HUES64 (cell line): ENCODE results near the gene RAB7A.
A peak's percentile ranks its signal among the peaks of the same experiment; 100 is the strongest.
"Not testable (repeated sequence)": the region's sequence is repeated elsewhere in the genome, so short reads cannot be mapped to it uniquely, and the experiment has no call there.

Source experiments
- H3K27ac ChIP-seq: 2 replicates; pipeline ENCODE4 v1.7.0; 2013; ENCODE audit warnings: low read depth, low read length, inconsistent platforms
- H3K27me3 ChIP-seq: 2 replicates; pipeline ENCODE4 v1.6.1; 2013; ENCODE audit warnings: mild to moderate bottlenecking, low read length; ENCODE audit not compliant: insufficient read depth
- H3K36me3 ChIP-seq: 2 replicates; pipeline ENCODE4 v1.6.1; 2013; ENCODE audit warnings: mild to moderate bottlenecking, low read length; ENCODE audit not compliant: insufficient read depth
- H3K4me1 ChIP-seq: 2 replicates; pipeline ENCODE4 v1.6.1; 2013; ENCODE audit warnings: mild to moderate bottlenecking, low read length, moderate library complexity; ENCODE audit not compliant: insufficient read depth
- H3K4me3 ChIP-seq: 2 replicates; pipeline ENCODE4 v1.5.1; 2013; ENCODE audit warnings: mild to moderate bottlenecking, low read length, moderate library complexity
- H3K9ac ChIP-seq: 2 replicates; pipeline ENCODE4 v1.6.1; 2013; ENCODE audit warnings: mild to moderate bottlenecking, low read depth, low read length
- H3K9me3 ChIP-seq: 2 replicates; pipeline ENCODE4 v1.6.1; 2013; ENCODE audit warnings: low read depth, low read length; ENCODE audit not compliant: insufficient read depth
- WGBS: fragments of 150-250, 120-280 bp; methylation state at CpG from one replicate; pipeline ENCODE4 v1.1.7; 2013; ENCODE audit warnings: missing lambda C conversion rate; 5-methylcytosine and 5-hydroxymethylcytosine counted together

RAB7A gene

DNA sequence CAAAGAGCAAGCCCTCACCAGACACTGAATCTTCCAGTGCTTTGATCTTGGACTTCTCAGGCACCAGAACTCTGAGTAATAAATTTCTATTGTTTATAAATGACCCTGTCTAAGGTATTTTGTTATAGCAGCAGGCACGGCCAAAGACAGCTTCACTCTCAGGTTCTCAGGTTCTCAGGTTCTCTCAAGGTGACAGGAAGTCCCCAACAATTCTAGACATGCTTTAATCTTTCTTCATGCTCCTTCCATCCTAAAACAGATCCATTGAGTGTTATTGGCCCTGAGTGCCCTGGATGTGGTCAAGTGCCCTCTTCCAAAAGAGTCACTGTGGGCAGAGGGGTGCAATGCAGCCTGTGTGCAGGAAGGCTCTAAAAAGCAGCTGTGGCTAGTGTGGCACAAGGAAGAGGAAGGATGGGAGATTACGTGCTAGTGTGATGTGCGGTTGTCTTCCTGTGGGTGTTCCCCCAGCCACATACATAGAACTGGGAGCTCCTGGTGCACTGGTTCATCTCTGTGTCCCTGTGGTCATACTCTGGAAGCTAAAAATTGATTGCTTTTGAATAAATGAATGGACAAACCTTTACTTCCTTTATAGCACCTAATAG lies 11.0 kb upstream of the RAB7A start:
- no peaks in the 10 kb centered on the region for H3K36me3 ChIP-seq

DNA sequence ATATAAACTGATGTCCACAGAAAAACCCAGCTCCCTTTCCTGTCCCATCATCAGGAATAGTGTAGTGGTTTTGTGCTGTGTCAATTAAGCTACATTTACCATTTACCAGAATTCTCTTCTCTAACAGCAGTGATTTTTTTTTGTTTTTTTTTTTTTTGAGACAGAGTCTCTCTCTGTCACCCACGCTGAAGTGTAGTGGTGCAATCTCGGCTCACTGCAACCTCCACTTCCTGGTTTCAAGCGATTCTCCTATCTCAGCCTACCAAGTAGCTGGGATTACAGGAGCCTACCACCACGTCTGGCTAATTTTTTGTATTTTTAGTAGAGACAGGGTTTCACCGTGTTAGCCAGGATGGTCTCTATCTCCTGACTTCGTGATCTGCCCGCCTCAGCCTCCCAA lies 7.1 kb upstream of the RAB7A start:
- 97% methylated on average over 7 of the region's 7 CpGs for WGBS
- not testable (repeated sequence) for H3K9ac ChIP-seq
- H3K4me1 ChIP-seq: peaks cover 25% of the 10 kb centered on the region

More for the DNA sequence above, 11.0 kb upstream of the RAB7A start:
- Histone ChIP-seq H3K27me3 (peaks cover 4% of the 10 kb centered on the region; the same call in 1 of the 2 replicates), H3K4me1 (peaks cover 14% of the 10 kb centered on the region), H3K9me3 (no peaks in the 10 kb centered on the region), H3K9ac (no peak overlapping the region), H3K4me3 (no peak overlapping the region), H3K27ac (no peak overlapping the region)
- 88% methylated on average over 3 of the region's 3 CpGs for WGBS

DNA sequence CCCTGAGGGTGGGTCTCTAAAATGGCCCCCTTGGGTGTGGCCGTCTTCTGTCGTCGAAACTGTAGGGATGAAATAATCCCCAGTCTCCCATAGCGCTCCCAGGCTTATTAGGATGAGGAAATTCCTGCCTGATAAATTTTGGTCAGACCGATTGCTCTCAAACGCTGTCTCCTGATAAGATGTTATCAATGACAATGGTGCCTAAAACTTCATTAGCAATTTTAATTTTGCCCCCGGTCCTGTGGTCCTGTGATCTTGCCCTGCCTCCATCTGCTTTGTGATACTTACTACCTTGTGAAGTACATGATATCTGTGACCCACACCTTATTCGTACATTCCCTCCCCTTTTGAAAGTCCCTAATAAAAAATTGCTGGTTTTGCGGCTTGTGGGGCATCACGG lies 5.1 kb upstream of the RAB7A start:
- Histone ChIP-seq H3K27ac (no peak overlapping the region), H3K9ac (no peak overlapping the region), H3K27me3 (peaks cover 5% of the 10 kb centered on the region; the same call in 1 of the 2 replicates), H3K4me1 (peaks cover 27% of the 10 kb centered on the region), H3K4me3 (peak overlapping the region; percentile 3; the same call in 1 of the 2 replicates), H3K36me3 (no peaks in the 10 kb centered on the region), H3K9me3 (no peaks in the 10 kb centered on the region)
- WGBS: 15% methylated on average over 10 of the region's 10 CpGs

More for the DNA sequence above, 7.1 kb upstream of the RAB7A start:
- H3K36me3 ChIP-seq, H3K4me3 ChIP-seq, H3K9me3 ChIP-seq, H3K27ac ChIP-seq, H3K27me3 ChIP-seq: not testable (repeated sequence)

DNA sequence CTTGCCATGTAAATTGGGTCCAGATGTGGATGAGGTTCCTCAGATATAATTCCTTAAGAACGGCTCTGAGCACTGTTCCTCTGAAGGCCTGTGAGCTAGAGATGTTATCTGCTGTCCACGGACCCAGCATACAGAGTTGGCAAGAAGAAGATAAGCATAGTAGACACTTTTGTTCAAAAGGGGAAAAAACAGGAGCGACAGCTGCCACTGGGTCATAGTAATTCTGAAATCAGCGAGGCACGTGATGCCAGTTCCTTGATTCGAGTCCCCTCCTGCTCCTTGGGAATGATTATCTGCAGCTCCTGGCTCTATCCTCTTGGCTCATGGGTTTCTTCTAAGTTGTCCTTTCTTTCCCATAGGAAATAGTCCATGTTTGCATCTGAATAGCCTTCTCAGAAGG lies 2.5 kb upstream of the RAB7A start:
- H3K4me3 ChIP-seq: no peak overlapping the region
- H3K36me3 ChIP-seq: no peaks in the 10 kb centered on the region
- no peak overlapping the region for H3K9ac ChIP-seq
- WGBS: 77% methylated on average over 6 of the region's 6 CpGs
- H3K9me3 ChIP-seq: no peaks in the 10 kb centered on the region
- peaks cover 5% of the 10 kb centered on the region; the same call in 1 of the 2 replicates for H3K27me3 ChIP-seq
- H3K4me1 ChIP-seq: peaks cover 39% of the 10 kb centered on the region
- no peak overlapping the region for H3K27ac ChIP-seq

DNA sequence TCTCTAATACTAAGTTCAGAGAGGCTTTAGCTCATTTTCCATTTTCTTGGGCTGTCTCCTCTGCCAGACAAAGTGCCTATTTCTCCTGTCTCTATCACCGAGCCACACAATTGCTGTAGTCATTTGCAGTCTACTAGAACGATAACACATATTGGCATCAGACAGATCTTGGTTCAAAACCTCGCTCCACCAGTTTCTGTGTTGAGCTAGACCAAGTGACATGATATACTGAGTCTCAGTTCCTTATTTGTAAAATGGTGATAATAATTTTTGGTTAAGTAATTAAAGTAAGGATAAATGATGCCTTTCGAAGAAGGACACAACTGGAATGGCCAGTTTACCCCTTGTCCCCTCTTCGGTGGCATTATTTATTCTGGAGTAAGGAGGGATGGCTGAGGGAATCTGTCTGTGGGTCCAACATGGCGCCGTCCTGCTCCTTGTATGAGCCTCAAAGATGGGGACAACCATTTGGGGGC lies 398 bp upstream of the RAB7A start:
- WGBS: 54% methylated on average over 7 of the region's 7 CpGs
- H3K9ac ChIP-seq: peak overlapping the region; percentile 39; the same call in 1 of the 2 replicates

DNA sequence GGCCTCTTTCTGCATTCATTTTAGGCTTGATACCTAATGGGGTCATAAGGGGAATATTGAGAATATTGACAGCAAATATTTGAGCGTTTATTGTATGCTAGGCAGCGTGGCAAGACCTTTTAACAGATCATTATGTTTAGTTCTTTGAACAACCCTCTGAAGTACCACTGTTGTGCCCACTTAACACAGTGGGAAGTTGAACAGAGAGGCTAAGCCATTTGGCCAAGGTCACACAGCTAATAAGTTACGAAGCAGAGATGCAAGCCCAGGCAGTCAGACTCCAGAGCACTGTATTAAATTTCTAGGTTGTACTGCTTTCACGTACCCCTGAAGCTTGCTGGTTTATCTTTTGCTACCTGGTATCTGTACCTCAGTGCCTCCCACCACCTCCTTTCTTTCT lies 1.1 kb downstream of the RAB7A start:
- Histone ChIP-seq H3K27ac (no peak overlapping the region), H3K9me3 (no peaks in the 10 kb centered on the region)

More for the DNA sequence above, 398 bp upstream of the RAB7A start:
- Histone ChIP-seq H3K27me3 (no peaks in the 10 kb centered on the region), H3K36me3 (no peaks in the 10 kb centered on the region), H3K27ac (peak overlapping the region; percentile 31; the same call in 1 of the 2 replicates), H3K9me3 (no peaks in the 10 kb centered on the region), H3K4me3 (peak overlapping the region; percentile 25; the same call in 1 of the 2 replicates), H3K4me1 (peaks cover 31% of the 10 kb centered on the region)

GRCh38 chr3:128727485-128727884 lies 1.5 kb downstream of the RAB7A start:
- H3K9ac ChIP-seq: no peak overlapping the region
- H3K9me3 ChIP-seq: no peaks in the 10 kb centered on the region
- peak overlapping the region; percentile 88 for H3K4me3 ChIP-seq
- H3K4me1 ChIP-seq: peaks cover 21% of the 10 kb centered on the region
- H3K27ac ChIP-seq: no peak overlapping the region
- 61% methylated on average over 6 of the region's 6 CpGs for WGBS
- no peaks in the 10 kb centered on the region for H3K27me3 ChIP-seq
- no peaks in the 10 kb centered on the region for H3K36me3 ChIP-seq

More for the DNA sequence above, 1.1 kb downstream of the RAB7A start:
- 13% methylated on average over 4 of the region's 4 CpGs for WGBS
- peaks cover 21% of the 10 kb centered on the region for H3K4me1 ChIP-seq
- peak overlapping the region; percentile 89 for H3K9ac ChIP-seq
- H3K27me3 ChIP-seq: no peaks in the 10 kb centered on the region
- H3K4me3 ChIP-seq: peak overlapping the region; percentile 88
- no peaks in the 10 kb centered on the region for H3K36me3 ChIP-seq

DNA sequence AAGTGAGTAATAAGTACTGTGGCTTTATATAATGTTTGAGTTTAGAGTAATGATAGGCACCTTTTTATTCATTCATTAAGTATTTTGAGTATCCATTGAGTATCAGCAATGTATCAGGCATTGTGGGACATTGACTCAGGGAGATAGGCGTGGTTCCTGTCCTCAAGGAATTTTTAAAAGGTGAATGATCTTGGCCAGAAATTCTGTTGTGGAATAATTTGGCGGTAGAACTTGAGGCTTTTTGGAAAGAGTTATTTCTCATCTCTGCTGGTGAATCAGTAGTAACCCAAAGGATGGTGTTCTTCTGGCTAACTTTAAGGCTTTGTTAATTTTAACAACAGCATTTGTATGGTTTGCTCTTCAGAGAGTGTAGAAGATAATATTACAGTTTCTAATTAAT lies 2.0 kb downstream of the RAB7A start:
- H3K9ac ChIP-seq: no peak overlapping the region
- no peaks in the 10 kb centered on the region for H3K27me3 ChIP-seq
- H3K27ac ChIP-seq: no peak overlapping the region
- no peaks in the 10 kb centered on the region for H3K9me3 ChIP-seq
- peaks cover 21% of the 10 kb centered on the region for H3K4me1 ChIP-seq
- WGBS: 84% methylated on average over 2 of the region's 2 CpGs
- no peaks in the 10 kb centered on the region for H3K36me3 ChIP-seq
- H3K4me3 ChIP-seq: peak overlapping the region; percentile 88

GRCh38 chr3:128728521-128728920 lies 2.5 kb downstream of the RAB7A start:
- H3K4me1 ChIP-seq: peaks cover 17% of the 10 kb centered on the region
- not testable (repeated sequence) for H3K4me3 ChIP-seq, H3K27me3 ChIP-seq, H3K27ac ChIP-seq, H3K9ac ChIP-seq, H3K36me3 ChIP-seq, H3K9me3 ChIP-seq
- 95% methylated on average over 13 of the region's 13 CpGs for WGBS

GRCh38 chr3:128730471-128730870 lies 4.5 kb downstream of the RAB7A start:
- Histone ChIP-seq H3K27me3 (no peaks in the 10 kb centered on the region), H3K4me3 (no peak overlapping the region), H3K27ac (no peak overlapping the region), H3K9ac (no peak overlapping the region), H3K36me3 (no peaks in the 10 kb centered on the region), H3K4me1 (peaks cover 16% of the 10 kb centered on the region), H3K9me3 (no peaks in the 10 kb centered on the region)
- 98% methylated on average over 4 of the region's 5 CpGs for WGBS

DNA sequence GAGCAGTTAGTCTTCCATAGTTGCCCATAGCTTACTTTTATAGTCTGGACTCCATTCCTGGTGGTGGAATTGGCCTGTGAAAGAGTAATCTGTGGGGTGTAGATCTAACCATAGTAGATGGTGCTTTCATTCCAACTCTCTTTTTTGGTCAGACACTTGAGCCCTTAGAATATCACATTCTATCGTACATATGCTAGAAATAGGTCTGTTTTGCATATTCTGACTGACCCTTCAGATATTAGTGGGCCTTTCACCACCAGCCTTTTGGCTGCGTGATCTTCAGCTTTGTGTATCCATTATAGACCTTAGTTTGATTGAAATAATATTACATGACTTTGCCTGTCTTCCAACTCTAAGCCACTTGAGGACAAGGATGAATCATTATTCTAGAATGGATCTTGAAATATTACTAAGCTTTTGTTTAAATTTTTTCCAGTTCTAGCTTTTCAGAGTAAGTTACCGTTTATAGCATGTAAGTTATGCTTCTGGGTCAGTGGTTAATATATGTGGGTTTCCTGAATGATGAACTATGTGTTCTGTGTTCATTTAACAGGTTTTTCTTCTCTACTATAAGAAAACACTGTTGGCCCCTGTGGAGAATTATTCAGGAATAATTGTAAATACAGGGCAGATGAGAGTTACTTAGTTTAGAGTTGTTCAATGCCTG lies 8.7 kb downstream of the RAB7A start:
- 97% methylated on average over 3 of the region's 3 CpGs for WGBS
- peaks cover 7% of the 10 kb centered on the region for H3K4me1 ChIP-seq
- no peak overlapping the region for H3K9ac ChIP-seq
- peaks cover 18% of the 10 kb centered on the region for H3K36me3 ChIP-seq
- no peaks in the 10 kb centered on the region for H3K9me3 ChIP-seq
- H3K27ac ChIP-seq: no peak overlapping the region
- no peak overlapping the region for H3K4me3 ChIP-seq
- H3K27me3 ChIP-seq: no peaks in the 10 kb centered on the region
